ENCODE data around the gene ADAT3.

DNA sequence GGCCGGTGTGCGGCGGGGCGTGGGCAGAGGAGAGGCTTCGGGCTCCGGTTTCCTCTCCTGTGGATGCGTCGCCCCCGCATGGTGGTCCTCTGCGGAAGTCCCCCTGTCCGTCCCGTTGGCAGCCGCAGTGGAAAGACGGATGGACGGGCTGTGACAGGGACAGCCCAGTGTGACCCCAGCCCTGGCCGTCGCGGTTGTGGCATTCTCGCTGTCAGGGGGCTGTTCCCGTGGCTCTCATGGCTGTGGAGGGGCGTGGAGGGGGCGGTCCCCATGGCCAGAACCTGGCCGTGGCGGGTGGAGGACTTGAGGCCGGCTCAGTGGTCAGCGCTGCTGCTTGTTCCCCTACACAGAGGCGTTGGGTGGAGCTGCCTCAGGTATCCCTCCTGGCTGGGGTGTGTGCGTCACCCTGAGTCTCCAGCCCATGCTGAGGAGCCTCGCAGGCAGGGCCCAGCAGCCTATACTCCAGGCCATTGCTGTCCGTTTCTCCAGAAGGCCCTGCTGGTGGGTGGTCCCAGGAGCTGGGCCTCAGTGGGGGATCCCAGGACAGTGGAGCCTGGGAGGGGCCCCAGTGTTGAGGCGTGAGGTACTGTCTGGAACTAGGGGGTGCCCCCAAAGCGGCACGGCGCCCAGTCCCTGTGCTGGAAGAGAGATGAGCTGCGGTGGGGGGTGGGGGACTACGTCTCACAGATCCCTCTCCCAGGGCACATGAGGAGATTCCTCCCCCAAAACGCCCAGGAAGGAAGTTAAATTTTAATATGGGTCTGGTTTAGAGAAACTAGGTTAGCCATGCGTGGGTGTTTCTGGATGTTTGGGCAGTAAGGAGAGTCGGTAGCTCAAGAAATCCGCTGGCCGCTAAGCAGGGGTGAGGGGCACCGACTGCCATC is 56.0 kb downstream of the ADAT3 start:
- TF ChIP-seq, protein P1, sequence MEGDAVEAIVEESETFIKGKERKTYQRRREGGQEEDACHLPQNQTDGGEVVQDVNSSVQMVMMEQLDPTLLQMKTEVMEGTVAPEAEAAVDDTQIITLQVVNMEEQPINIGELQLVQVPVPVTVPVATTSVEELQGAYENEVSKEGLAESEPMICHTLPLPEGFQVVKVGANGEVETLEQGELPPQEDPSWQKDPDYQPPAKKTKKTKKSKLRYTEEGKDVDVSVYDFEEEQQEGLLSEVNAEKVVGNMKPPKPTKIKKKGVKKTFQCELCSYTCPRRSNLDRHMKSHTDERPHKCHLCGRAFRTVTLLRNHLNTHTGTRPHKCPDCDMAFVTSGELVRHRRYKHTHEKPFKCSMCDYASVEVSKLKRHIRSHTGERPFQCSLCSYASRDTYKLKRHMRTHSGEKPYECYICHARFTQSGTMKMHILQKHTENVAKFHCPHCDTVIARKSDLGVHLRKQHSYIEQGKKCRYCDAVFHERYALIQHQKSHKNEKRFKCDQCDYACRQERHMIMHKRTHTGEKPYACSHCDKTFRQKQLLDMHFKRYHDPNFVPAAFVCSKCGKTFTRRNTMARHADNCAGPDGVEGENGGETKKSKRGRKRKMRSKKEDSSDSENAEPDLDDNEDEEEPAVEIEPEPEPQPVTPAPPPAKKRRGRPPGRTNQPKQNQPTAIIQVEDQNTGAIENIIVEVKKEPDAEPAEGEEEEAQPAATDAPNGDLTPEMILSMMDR (conservative IDR thresholded peaks at IDR 0.05; ENCODE audit: low read length), result no peak
- no peak for TF ChIP-seq EZH2phosphoT487 (IDR thresholded peaks at IDR 0.05; ENCODE audit: borderline replicate concordance, low read depth, low read length)

Measured in OCI-LY7 (cell line).